HEK293T (cell line): ENCODE results near the gene UCP2.

Experiments
- CTCF ChIA-PET: fragments of 350-600 bp; formaldehyde crosslinking; extraction: SDS; loops from one replicate; lab custom pipeline; 2021; ENCODE audit warnings: antibody characterized with exemption, inconsistent platforms; lab: Yijun Ruan, JAX
- POLR2A ChIA-PET: fragments of 350-600 bp; formaldehyde crosslinking; extraction: SDS; loops from one replicate; lab custom pipeline; 2020; ENCODE audit warnings: antibody characterized with exemption, inconsistent platforms; lab: Yijun Ruan, JAX
- DNase-seq: peaks from one replicate; pipeline ENCODE4 v3.0.0; 2012; ENCODE audit warnings: mixed read lengths; ENCODE audit errors: extremely low spot score
- ARNT ChIP-seq: fragments of 450-650 bp; IDR thresholded peaks from 2 replicates; pipeline ENCODE4 v1.6.1; 2017; ENCODE audit warnings: mild to moderate bottlenecking
- BHLHE40 ChIP-seq: fragments of 450-650 bp; IDR thresholded peaks from 2 replicates; pipeline ENCODE4 v1.6.1; 2016; ENCODE audit warnings: mild to moderate bottlenecking, moderate library complexity, borderline replicate concordance
- CTBP1 ChIP-seq: fragments of 450-650 bp; IDR thresholded peaks from 2 replicates; pipeline ENCODE4 v1.6.1; 2016; ENCODE audit warnings: borderline replicate concordance
- ELF4 ChIP-seq: fragments of 450-650 bp; IDR thresholded peaks from 2 replicates; pipeline ENCODE4 v1.6.1; 2017; ENCODE audit warnings: antibody characterized with exemption
- FOXA1 ChIP-seq: fragments of 450-650 bp; IDR thresholded peaks from 2 replicates; pipeline ENCODE4 v1.6.1; 2016; ENCODE audit warnings: mild to moderate bottlenecking
- FOXK2 ChIP-seq: fragments of 450-650 bp; IDR thresholded peaks from 2 replicates; pipeline ENCODE4 v1.6.1; 2016; ENCODE audit warnings: mild to moderate bottlenecking
- FOXM1 ChIP-seq: fragments of 450-650 bp; IDR thresholded peaks from 2 replicates; pipeline ENCODE4 v1.6.1; 2017; ENCODE audit warnings: mild to moderate bottlenecking, borderline replicate concordance
- HDGF ChIP-seq: fragments of 450-650 bp; IDR thresholded peaks from 2 replicates; pipeline ENCODE4 v1.6.1; 2017; ENCODE audit warnings: antibody characterized with exemption, borderline replicate concordance
- L3MBTL2 ChIP-seq: fragments of 450-650 bp; conservative IDR thresholded peaks from 2 replicates; pipeline ENCODE4 v1.6.1; 2016; ENCODE audit warnings: mild to moderate bottlenecking
- LEF1 ChIP-seq: fragments of 450-650 bp; IDR thresholded peaks from 2 replicates; pipeline ENCODE4 v1.6.1; 2017; ENCODE audit warnings: mild to moderate bottlenecking, borderline replicate concordance
- NFRKB ChIP-seq: fragments of 450-650 bp; IDR thresholded peaks from 2 replicates; pipeline ENCODE4 v1.6.1; 2016; ENCODE audit warnings: mild to moderate bottlenecking, moderate library complexity
- PKNOX1 ChIP-seq: fragments of 450-650 bp; IDR thresholded peaks from 2 replicates; pipeline ENCODE4 v1.6.1; 2016
- SP1 ChIP-seq: fragments of 450-650 bp; IDR thresholded peaks from 2 replicates; pipeline ENCODE4 v1.6.1; 2017
- SUZ12 ChIP-seq: fragments of 450-650 bp; IDR thresholded peaks from 2 replicates; pipeline ENCODE4 v1.6.1; 2016; ENCODE audit warnings: mild to moderate bottlenecking
- TARDBP ChIP-seq: fragments of 450-650 bp; IDR thresholded peaks from 2 replicates; pipeline ENCODE4 v1.6.1; 2016
- ZNF384 ChIP-seq: fragments of 450-650 bp; IDR thresholded peaks from 2 replicates; pipeline ENCODE4 v1.6.1; 2016

The UCP2 gene

GRCh38 chr11:73969991-73970800 is 12.4 kb downstream of the UCP2 start:
- ChIA-PET CTCF (no interaction called here), POLR2A (interaction anchor here (2.4 kb wide), 1 partner anchor 12 kb away, joined by 13 read pairs; the partner anchor contains the start of gene UCP2)
- TF ChIP-seq FOXM1: no peak
- no peak for TF ChIP-seq ZNF384
- TF ChIP-seq HDGF: no peak
- no peak for TF ChIP-seq FOXK2
- TF ChIP-seq TARDBP: no peak
- TF ChIP-seq CTBP1: no peak
- no peak for TF ChIP-seq SUZ12
- TF ChIP-seq SP1: no peak
- TF ChIP-seq FOXA1: no peak
- TF ChIP-seq PKNOX1: no peak
- DNase-seq: no peak

- TF ChIP-seq NFRKB: no peak
- TF ChIP-seq SUZ12: no peak
- TF ChIP-seq FOXK2: no peak
- TF ChIP-seq SP1: no peak
- TF ChIP-seq LEF1: no peak
- TF ChIP-seq CTBP1: no peak
- no peak for TF ChIP-seq BHLHE40
- TF ChIP-seq L3MBTL2: no peak
- ChIA-PET CTCF (no interaction called here), POLR2A (interaction anchor here (2.4 kb wide), 1 partner anchor 14 kb away, joined by 13 read pairs; the partner anchor contains the start of gene UCP2)
- no peak for DNase-seq
Measured at GRCh38 chr11:73969091-73969490, 13.6 kb downstream of the UCP2 start.

DNA sequence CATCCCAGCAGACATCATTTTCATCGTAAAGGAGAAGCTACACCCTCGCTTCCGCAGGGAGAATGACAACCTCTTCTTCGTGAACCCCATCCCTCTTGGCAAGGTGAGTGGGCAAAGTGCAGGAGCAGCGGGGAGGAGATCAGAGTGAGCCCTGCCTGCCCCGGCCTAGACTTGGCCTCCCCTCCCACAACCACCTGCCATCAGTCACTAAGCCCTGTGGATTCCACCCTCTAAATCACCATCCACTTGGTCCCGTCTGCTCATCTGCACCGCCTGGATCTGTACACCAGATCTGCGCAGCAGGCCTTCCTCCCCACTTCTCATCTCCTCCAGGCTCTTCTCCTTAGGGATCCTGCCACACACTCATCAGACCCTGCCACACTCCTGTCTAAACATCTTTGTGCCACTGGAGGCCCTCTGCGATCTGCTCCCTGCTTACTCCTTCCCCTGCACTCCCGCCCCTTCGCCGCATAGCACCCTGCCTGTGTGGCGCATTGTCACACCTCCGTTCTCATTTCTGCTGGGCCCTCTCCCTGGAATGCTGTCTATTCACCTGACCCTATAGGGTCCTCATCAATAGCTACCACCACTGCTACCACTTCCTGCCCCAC is 14.2 kb downstream of the UCP2 start:
- POLR2A ChIA-PET: no interaction called here

GRCh38 chr11:73965764-73966121 is 16.9 kb downstream of the UCP2 start:
- ChIA-PET CTCF (no interaction called here), POLR2A (no interaction called here)
- no peak for DNase-seq
- no peak for TF ChIP-seq ELF4
- no peak for TF ChIP-seq HDGF

More for the DNA sequence above, 14.2 kb downstream of the UCP2 start:
- no peak for TF ChIP-seq SP1
- no peak for TF ChIP-seq CTBP1
- TF ChIP-seq FOXM1: no peak
- TF ChIP-seq ZNF384: no peak
- TF ChIP-seq PKNOX1: no peak
- no peak for TF ChIP-seq FOXK2
- no peak for TF ChIP-seq ELF4
- no peak for TF ChIP-seq ARNT
- TF ChIP-seq SUZ12: no peak
- no peak for TF ChIP-seq FOXA1
- no peak for TF ChIP-seq LEF1
- TF ChIP-seq HDGF: no peak
- no peak for TF ChIP-seq NFRKB
- no peak for TF ChIP-seq TARDBP
- TF ChIP-seq BHLHE40: no peak
- TF ChIP-seq L3MBTL2: no peak
- DNase-seq: no peak
- CTCF ChIA-PET: no interaction called here

- DNase-seq: no peak
- CTCF ChIA-PET: no interaction called here
- TF ChIP-seq SP1 (no peak), PKNOX1 (no peak), ARNT (no peak), FOXM1 (no peak), FOXA1 (no peak), L3MBTL2 (no peak), SUZ12 (no peak), ELF4 (no peak), FOXK2 (no peak), BHLHE40 (no peak), LEF1 (no peak), TARDBP (no peak), HDGF (no peak), CTBP1 (no peak)
- POLR2A ChIA-PET: no interaction called here
Measured at GRCh38 chr11:73965076-73965763, 17.4 kb downstream of the UCP2 start.

GRCh38 chr11:73963861-73964260 is 18.8 kb downstream of the UCP2 start:
- TF ChIP-seq ARNT (no peak), SP1 (no peak), TARDBP (no peak), L3MBTL2 (no peak), ZNF384 (no peak), NFRKB (no peak), PKNOX1 (no peak), FOXM1 (no peak), BHLHE40 (no peak), ELF4 (no peak), FOXA1 (no peak), FOXK2 (no peak), HDGF (no peak), SUZ12 (no peak), LEF1 (no peak), CTBP1 (no peak)
- DNase-seq: no peak
- ChIA-PET CTCF (interaction anchor here (0.6 to 1.2 kb wide), 5 partner anchors 9 to 52 kb away, joined by 3 to 5 read pairs (median 3); no protein-coding TSS in a partner anchor), POLR2A (interaction anchor here (0.7 to 1.1 kb wide), 2 partner anchors 19 to 206 kb away, joined by 3 to 4 read pairs; partner anchors contain the start of genes C2CD3 and UCP2)
